HEK293T (cell line): ENCODE results near the gene BMP7.

Experiments used
- CTCF ChIA-PET: fragments of 350-600 bp; formaldehyde crosslinking; extraction: SDS; loops from one replicate; lab custom pipeline; 2021; ENCODE audit warnings: antibody characterized with exemption, inconsistent platforms; lab: Yijun Ruan, JAX
- POLR2A ChIA-PET: fragments of 350-600 bp; formaldehyde crosslinking; extraction: SDS; loops from one replicate; lab custom pipeline; 2020; ENCODE audit warnings: antibody characterized with exemption, inconsistent platforms; lab: Yijun Ruan, JAX
- DNase-seq: peaks from one replicate; pipeline ENCODE4 v3.0.0; 2012; ENCODE audit warnings: mixed read lengths; ENCODE audit errors: extremely low spot score
- ARNT ChIP-seq: fragments of 450-650 bp; IDR thresholded peaks from 2 replicates; pipeline ENCODE4 v1.6.1; 2017; ENCODE audit warnings: mild to moderate bottlenecking
- BHLHE40 ChIP-seq: fragments of 450-650 bp; IDR thresholded peaks from 2 replicates; pipeline ENCODE4 v1.6.1; 2016; ENCODE audit warnings: mild to moderate bottlenecking, moderate library complexity, borderline replicate concordance
- CTBP1 ChIP-seq: fragments of 450-650 bp; IDR thresholded peaks from 2 replicates; pipeline ENCODE4 v1.6.1; 2016; ENCODE audit warnings: borderline replicate concordance
- ELF4 ChIP-seq: fragments of 450-650 bp; IDR thresholded peaks from 2 replicates; pipeline ENCODE4 v1.6.1; 2017; ENCODE audit warnings: antibody characterized with exemption
- FOXA1 ChIP-seq: fragments of 450-650 bp; IDR thresholded peaks from 2 replicates; pipeline ENCODE4 v1.6.1; 2016; ENCODE audit warnings: mild to moderate bottlenecking
- FOXK2 ChIP-seq: fragments of 450-650 bp; IDR thresholded peaks from 2 replicates; pipeline ENCODE4 v1.6.1; 2016; ENCODE audit warnings: mild to moderate bottlenecking
- FOXM1 ChIP-seq: fragments of 450-650 bp; IDR thresholded peaks from 2 replicates; pipeline ENCODE4 v1.6.1; 2017; ENCODE audit warnings: mild to moderate bottlenecking, borderline replicate concordance
- HDGF ChIP-seq: fragments of 450-650 bp; IDR thresholded peaks from 2 replicates; pipeline ENCODE4 v1.6.1; 2017; ENCODE audit warnings: antibody characterized with exemption, borderline replicate concordance
- L3MBTL2 ChIP-seq: fragments of 450-650 bp; conservative IDR thresholded peaks from 2 replicates; pipeline ENCODE4 v1.6.1; 2016; ENCODE audit warnings: mild to moderate bottlenecking
- LEF1 ChIP-seq: fragments of 450-650 bp; IDR thresholded peaks from 2 replicates; pipeline ENCODE4 v1.6.1; 2017; ENCODE audit warnings: mild to moderate bottlenecking, borderline replicate concordance
- NFRKB ChIP-seq: fragments of 450-650 bp; IDR thresholded peaks from 2 replicates; pipeline ENCODE4 v1.6.1; 2016; ENCODE audit warnings: mild to moderate bottlenecking, moderate library complexity
- SP1 ChIP-seq: fragments of 450-650 bp; IDR thresholded peaks from 2 replicates; pipeline ENCODE4 v1.6.1; 2017
- SUZ12 ChIP-seq: fragments of 450-650 bp; IDR thresholded peaks from 2 replicates; pipeline ENCODE4 v1.6.1; 2016; ENCODE audit warnings: mild to moderate bottlenecking
- TARDBP ChIP-seq: fragments of 450-650 bp; IDR thresholded peaks from 2 replicates; pipeline ENCODE4 v1.6.1; 2016
- ZNF384 ChIP-seq: fragments of 450-650 bp; IDR thresholded peaks from 2 replicates; pipeline ENCODE4 v1.6.1; 2016
- TF ChIP-seq, protein P1 (sequence below): fragments of 450-650 bp; IDR thresholded peaks from 2 replicates; pipeline ENCODE4 v1.6.1; 2016

The BMP7 gene

DNA sequence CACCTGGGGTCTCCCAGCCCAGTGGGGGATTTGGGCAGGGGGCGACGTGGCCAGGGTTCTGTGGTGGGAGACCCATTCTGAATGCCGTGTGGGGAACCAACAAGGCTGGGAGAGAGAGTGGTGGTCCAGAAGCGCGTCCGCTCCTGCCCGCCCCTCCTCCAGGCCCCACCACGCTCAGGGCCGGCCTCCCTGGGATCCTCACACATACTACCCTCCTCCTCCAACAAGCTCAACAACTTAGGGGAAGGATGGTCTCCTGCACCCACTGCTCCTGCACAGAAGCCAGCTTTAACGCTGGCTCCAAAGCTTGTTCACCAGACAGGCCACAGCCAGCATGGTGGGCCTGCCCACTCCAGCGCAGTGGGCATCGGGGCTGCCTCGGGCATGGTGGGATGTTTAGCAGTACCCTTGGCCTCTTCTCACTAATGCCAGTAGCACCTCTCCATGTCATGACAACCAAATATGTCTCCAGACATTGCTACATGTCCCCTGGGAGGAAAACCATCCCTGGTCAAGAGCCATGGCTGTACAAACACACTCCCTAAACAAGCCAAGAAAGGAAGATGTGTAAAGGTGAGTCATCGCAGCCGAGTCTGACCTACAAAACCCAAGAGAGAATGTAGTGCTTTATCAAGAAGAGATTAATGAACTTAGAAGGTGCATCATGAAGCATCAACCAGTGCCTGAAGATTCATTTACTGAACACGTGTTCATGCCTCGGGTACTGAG is 75.7 kb downstream of the BMP7 start:
- no peak for DNase-seq
- TF ChIP-seq BHLHE40 = no peak
- no peak for TF ChIP-seq TARDBP
- TF ChIP-seq FOXM1 = no peak
- no peak for TF ChIP-seq SP1
- no peak for TF ChIP-seq LEF1
- no peak for TF ChIP-seq CTBP1
- no peak for TF ChIP-seq L3MBTL2
- TF ChIP-seq HDGF = no peak
- no peak for TF ChIP-seq ZNF384
- TF ChIP-seq SUZ12 = no peak
- TF ChIP-seq, protein P1, sequence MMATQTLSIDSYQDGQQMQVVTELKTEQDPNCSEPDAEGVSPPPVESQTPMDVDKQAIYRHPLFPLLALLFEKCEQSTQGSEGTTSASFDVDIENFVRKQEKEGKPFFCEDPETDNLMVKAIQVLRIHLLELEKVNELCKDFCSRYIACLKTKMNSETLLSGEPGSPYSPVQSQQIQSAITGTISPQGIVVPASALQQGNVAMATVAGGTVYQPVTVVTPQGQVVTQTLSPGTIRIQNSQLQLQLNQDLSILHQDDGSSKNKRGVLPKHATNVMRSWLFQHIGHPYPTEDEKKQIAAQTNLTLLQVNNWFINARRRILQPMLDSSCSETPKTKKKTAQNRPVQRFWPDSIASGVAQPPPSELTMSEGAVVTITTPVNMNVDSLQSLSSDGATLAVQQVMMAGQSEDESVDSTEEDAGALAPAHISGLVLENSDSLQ = no peak
- TF ChIP-seq FOXK2 = no peak
- TF ChIP-seq ARNT = no peak
- no peak for TF ChIP-seq ELF4
- CTCF ChIA-PET = no interaction called here
- POLR2A ChIA-PET = no interaction called here

DNA sequence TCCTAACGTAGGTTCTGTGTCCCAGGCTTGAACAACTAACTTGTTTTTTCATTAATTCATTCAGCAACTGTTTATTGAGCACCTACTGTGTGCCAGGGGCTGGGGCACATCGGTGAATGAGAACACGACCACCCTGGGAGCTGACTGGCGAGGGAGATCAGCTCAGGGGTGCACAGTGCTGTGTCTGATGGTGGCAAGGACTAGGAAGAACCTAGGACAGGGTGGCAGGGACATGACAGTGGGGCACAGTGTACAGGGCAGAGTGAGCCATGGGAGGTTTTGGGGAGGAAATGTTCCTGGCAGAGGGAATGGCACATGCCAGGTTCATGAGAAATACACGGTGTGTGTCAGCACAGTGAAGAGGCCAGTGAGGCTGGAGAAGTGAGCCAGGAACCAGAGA is 76.7 kb downstream of the BMP7 start:
- no peak for DNase-seq
- POLR2A ChIA-PET = no interaction called here
- no peak for TF ChIP-seq ARNT
- no peak for TF ChIP-seq FOXA1
- TF ChIP-seq BHLHE40 = no peak
- no peak for TF ChIP-seq LEF1
- TF ChIP-seq HDGF = no peak
- TF ChIP-seq SUZ12 = no peak
- CTCF ChIA-PET = no interaction called here

DNA sequence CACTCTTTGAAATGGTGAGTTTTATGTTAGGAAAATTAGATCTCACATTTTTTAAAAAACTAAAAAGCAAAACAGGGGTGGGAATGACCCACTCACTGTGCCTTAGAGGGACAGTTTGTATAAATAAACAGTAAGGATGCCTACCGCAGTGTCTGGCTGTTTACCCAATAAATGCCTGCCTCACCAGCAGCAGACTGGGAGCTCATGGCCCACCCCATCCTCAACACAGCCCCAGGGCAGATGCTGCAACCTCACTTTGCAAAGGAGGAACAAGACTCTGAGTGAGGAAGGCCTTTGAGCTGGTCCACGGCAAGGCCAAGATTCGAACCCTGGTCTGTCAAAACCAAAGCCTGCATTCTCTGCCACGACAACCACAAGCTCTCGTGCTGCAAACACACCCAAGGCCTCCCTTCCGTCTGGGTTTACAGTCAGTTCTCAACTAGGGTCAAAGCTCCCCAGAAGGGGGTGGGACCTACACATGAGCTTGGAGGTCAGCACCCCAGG is 77.8 kb downstream of the BMP7 start:
- TF ChIP-seq FOXM1 = no peak
- no peak for TF ChIP-seq ARNT
- no peak for TF ChIP-seq FOXK2
- no peak for TF ChIP-seq L3MBTL2
- no peak for TF ChIP-seq CTBP1
- TF ChIP-seq BHLHE40 = no peak
- TF ChIP-seq SP1 = no peak
- TF ChIP-seq, protein P1 = no peak
- TF ChIP-seq HDGF = no peak
- no peak for TF ChIP-seq SUZ12
- no peak for TF ChIP-seq NFRKB
- TF ChIP-seq FOXA1 = no peak
- no peak for TF ChIP-seq TARDBP
- TF ChIP-seq LEF1 = no peak
- no peak for TF ChIP-seq ZNF384
- TF ChIP-seq ELF4 = no peak
- POLR2A ChIA-PET = no interaction called here
- CTCF ChIA-PET = no interaction called here
- no peak for DNase-seq

DNA sequence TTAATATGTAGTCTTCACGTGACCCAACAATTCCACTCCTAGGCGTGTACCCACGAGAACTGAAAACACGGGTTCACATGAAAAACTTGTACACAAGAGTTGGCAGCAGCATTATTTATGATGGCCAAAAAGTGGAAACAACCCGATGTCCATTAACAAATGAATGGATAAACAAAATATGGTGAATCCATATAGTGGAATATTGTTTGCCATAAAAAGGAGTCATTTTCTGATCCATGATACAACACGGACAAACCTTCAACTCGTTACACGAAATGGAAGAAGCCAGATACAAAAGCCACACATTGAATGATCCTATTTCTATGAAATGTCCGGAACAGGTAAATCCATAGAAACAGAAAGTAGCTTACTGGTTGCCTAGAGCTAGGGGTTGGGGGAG is 78.4 kb downstream of the BMP7 start:
- DNase-seq = no peak
- TF ChIP-seq, protein P1 = no peak
- TF ChIP-seq CTBP1 (no peak), ARNT (no peak)
- CTCF ChIA-PET = no interaction called here
- POLR2A ChIA-PET = no interaction called here

DNA sequence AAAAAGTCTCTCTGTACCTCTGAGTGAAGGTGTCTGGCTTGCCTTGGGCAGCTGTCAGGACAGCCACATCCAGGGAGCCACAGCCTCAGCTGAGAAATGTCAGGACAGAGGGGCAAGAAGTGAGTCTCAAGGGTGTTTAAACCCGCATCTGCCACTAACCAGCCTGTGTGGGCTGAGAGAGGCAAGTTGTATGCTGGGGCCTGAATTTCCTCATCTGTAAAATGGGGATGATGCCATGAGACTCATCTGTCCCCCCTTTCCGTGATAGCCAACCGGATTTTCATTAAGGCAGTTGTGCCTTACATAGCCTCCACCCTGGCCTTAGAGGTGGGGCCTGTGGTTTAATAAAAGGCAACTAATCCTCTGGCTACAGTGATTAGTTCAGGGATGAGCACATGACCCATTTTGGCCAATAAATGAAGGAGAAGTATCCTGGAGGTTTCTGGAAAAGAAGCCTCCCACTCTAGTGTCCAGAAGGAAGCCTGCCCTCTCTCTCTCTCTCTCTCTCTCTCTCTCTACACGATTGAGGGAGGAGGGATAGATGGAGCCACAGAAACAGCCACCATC is 79.3 kb downstream of the BMP7 start:
- ChIA-PET POLR2A (no interaction called here), CTCF (no interaction called here)
- TF ChIP-seq CTBP1 (no peak), SP1 (no peak), HDGF (no peak), NFRKB (no peak)
- TF ChIP-seq, protein P1 = no peak
- no peak for DNase-seq

DNA sequence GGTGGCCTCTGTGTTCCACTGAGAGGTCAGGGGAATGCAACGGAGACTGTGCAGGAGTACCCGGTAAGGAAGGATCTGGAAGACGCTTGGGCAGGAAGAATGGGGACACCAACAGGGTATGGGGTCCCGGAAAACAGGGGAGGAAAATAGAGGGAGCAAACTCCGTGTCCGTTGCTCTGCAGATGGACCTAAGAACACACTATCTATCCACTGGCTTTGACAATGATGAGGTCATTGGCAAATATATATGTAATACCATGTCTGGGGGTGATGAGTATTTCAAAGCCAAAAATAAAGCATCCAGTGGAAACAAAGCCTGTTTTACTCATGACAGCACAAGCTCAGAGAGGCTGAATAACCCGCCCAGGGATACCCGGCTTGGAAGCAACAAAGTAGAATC is 80.2 kb downstream of the BMP7 start:
- POLR2A ChIA-PET = no interaction called here
- no peak for DNase-seq
- CTCF ChIA-PET = no interaction called here
- no peak for TF ChIP-seq FOXK2
- TF ChIP-seq, protein P1 = no peak
